ENCODE results near the gene PARD3.
"Not testable (repeated sequence)": the region's sequence is repeated elsewhere in the genome, so short reads cannot be mapped to it uniquely, and the experiment has no call there.

Gene PARD3

DNA sequence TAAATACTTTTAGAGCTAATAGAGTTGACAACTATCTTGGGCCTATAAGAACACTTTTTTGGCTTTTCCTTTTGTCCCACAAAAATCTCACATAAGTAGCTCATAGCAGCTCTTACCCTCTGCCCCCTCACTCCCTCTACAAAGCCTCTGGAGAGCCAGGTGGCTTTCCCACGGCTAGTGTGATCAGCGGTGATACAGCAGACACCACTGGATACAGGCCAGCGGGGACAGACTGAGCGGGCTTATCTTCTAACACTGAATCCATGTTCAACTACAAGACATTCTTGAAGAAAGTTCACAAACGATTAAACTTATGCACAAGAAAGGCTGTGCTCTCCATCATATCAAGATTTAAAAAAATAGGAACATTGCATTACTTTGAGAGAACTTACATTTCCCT is 377.2 kb downstream of the PARD3 start:
- no peak for DNase-seq

DNA sequence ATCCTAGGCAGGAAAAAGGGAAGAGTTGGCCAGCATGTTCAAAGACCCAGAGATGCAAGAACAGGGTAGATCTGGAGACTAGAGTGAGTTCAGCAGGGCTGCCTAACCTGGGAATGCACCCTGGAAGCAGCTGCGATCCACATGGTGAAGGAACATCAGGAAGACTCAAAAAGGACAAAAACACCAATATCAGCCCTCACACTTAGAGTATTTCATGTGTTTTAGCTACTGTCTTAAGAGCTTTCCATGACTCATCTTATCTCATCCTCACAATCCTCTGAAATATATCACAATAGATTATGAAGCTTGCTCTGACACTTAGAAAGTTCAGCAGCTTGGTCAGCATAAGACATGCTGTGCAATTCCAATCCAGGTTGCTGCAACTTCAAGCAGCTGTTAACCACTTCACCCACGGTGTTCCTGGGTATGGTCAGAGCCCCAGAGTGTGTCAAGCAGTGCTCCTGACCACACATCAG is 380.9 kb downstream of the PARD3 start:
- DNase-seq = no peak

DNA sequence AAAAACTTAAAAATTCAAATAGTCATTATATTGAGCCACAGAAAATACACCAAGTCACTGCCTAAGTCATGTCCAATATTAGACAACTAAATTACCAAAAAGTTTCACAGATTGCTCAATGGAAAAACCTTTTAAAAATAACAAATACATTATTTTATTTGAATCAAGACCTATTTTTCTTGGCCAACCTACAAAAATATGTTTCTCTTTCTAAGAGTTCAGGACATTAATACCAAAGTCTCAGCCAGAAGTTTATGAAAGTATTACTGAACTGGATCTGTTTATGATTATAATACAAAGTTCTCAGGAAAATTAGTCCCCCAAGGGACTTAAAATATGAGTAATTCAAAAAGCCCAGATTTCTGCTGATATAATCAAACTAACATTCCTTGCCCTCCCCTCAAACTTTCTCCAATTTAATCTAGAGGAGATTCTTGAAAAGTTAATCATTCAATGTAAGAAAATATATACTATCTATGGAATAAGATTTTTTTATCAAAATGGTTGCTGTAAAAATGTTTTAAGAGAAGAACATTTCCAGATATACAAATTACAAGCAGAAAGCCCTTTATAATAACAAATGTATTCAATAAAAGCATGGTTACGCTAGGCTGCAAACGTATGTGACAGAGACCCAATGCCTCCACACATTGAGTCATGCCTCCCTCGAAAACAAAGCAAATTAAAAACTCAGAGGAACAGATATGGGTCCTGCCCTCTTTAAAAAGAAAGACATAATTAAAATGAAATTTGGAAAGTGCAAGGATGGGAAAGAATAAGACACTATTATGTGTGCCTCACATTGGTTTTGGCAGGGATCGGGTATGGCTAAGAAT is 381.6 kb downstream of the PARD3 start:
- DNase-seq = no peak

DNA sequence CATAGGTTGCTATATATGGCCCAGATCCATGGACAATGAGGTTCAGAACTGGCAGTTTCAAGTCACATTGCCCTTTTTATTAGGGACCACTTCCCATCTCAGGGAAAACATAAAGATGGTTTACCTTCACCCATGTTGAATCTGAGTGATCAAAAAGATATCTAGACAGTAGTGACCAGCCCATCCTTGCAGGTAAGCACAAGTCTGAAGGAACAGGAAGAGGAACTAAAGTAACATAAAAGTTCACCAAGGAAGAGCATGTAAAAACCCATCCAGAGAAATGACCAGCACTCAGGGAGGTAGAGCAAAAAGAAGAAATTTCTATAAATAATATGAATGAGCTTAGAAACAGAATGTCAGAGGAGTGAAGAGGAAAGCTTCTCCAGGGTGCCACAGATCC is 382.5 kb downstream of the PARD3 start:
- no peak for DNase-seq

DNA sequence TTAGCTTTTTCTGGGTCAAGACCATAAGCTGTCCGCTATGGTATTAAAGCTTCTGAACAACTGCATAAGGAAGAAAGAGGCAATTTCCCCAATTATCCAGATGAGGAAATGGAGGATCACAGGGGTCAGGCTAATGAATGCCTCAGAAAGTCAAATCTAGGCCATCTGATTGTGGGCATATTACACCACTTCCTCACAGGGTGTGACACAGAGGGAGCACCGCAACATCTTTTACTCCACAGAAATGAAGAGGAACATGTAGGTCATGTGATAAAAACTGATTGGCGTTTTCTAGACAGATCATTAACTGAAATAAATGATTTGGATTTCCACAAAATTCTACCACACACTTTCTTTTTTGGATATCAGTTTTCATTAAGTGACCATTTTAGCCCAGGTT is 384.4 kb downstream of the PARD3 start:
- DNase-seq = no peak

DNA sequence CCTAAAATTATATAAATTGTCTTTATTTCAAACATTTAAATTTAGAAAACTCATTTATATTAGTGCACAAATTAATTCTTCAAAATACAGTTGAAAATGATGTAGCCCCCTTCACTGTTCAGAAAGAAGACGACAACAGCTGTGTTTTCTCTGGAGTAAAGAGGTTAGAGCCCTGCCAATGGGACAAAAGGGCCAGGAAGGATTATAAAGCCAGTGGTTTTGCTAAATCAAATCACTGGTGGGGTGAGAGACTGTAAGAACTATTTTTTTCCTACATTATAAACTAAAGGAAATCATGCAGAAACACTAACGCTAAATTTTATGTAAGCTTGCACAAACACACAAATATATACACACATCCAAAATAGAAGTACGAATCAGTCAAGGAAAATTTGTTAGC is 386.6 kb downstream of the PARD3 start:
- DNase-seq = no peak

DNA sequence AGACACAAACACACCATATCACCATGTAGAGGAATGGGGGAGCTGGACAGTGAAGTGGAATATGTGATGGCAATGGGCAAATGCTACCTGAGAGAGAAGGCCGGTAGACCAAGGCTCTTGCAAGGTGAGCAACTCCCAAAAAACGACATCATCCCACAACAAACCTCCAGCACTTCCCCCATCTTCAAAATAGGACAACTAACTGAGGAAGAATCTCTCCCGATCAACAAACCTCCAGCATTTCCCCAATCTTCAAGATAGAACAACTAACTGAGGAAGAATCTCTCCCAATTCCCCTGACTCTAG is 387.2 kb downstream of the PARD3 start:
- no peak for DNase-seq

DNA sequence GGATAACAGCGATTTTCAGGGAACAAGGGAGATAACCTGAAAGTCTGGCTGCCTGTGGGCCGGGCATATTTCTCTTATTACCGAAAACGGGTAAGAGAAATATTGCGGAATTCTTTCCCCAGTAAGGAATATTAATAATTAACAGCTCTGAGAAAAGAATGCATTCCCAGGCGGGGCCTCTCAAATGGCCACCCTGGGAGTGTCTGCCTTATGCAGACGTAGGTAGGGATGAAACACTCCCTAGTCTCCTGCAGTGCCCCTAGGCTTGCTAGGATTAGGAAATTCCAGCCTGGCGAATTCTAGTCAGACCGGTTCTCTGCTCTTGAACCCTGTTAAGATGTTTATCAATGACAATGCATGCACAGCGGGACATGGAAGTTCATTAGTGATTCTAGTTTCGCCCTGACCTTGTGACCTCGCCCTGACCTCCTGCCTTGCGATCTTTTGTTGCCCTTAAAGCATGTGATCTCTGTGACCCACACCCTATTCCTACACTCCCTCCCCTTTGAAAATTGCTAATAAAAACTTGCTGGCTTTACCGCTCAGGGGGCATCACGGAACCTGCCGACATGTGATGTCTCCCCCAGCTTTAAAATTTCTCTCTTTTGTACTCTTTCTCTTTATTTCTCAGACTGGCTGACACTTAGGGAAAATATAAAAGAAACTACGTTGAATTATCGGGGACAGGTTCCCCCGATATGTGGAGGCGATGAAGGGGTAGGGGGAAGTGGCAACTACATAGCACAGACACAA is 387.8 kb downstream of the PARD3 start:
- DNase-seq = not testable (repeated sequence)

DNA sequence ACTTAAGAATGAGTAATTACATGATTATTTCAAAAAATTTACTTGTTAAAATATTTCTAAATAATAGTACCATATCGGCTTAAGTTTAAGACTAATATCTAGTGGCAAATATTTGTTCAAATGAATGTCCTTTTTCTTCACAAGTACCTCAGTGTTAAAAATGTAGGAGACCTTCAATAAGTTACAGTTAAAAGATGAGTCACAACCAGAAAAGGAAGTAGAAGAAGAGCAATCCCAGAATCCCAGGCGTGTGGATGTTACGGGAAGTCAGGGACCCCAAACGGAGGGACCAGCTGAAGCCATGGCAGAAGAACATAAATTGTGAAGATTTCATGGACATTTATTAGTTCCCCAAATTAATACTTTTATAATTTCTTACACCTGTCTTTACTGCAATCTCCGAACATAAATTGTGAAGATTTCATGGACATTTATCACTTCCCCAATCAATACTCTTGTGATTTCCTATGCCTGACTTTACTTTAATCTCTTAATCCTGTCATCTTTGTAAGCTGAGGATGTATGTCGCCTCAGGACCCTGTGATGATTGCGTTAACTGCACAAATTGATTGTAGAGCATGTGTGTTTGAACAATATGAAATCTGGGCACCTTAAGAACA is 388.4 kb downstream of the PARD3 start:
- not testable (repeated sequence) for DNase-seq

DNA sequence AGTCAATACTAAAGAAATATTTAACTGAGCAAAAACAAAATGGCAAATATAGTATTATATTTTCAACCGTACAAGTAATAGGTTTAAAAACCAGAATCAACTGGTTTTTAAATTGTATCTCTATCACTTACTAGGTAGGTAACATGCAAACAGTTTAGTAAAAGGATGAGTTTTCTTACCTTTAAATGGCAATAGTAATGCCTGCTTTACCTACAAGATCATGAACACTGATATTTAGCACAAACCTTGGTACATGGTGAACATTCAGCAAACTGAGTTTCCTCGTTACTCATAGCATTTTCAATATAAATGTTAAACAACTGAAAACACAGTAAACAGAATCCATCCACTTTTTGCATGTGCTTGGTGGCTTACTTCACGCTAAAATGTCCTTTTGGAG is 389.1 kb downstream of the PARD3 start:
- no peak for DNase-seq

DNA sequence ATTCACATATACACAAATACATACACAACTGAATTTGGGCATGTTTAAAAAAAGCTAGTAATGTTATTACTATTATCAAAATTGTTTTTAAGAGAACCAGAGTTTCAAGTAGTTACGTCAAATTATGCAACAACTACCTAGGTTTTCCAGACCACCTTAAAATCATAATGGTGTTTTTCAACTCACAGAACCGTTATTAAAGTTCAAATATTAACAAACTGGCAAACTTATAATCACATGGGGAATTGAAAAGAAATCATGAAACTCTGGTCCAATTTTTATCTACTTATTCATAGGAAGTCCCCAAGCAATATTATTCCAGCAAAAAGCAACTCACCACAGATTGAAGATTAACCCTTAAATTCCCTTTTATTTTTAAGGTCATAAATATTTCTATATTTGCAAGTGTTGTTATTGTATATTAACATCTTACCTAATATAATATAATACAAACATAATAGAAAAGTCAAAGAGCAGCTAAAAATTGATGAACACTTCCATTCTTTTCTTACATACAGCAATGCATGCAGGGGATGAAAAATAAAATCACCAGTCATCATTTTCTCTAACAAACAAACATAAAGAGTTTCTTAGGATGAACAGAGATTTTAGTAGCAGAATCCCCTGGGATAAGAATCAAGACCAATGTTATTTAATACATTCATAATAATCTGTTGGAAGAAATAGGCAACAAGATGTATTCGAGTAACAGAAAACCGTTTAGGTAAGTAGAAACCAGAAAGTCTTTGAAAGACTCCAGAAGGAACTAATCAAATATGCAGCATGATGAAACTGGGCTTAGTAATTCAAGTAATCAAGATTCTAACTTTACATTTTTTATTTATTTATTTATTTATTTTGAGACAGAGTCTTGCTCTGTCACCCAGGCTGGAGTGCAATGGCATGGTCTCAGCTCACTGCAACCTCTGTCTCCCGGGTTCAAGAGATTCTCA is 391.1 kb downstream of the PARD3 start:
- DNase-seq = no peak

DNA sequence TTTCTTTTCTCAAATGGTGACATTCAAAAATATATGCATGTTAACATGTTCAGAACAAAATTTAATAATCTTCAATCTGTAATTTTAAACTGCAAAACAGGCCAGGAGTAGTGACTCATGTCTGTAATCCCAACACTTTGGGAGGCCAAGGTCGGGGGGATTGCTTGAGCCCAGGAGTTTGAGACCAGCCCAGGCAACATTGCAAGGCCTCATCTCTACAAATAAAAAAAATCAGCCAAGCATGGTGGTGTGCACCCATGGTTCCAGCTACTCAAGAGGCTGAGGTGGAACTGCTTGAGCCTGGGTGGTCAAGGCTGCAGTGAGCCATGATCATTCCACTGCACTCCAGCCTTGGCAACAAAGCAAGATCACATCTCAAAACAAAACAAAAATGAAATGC is 394.3 kb downstream of the PARD3 start:
- no peak for DNase-seq

DNA sequence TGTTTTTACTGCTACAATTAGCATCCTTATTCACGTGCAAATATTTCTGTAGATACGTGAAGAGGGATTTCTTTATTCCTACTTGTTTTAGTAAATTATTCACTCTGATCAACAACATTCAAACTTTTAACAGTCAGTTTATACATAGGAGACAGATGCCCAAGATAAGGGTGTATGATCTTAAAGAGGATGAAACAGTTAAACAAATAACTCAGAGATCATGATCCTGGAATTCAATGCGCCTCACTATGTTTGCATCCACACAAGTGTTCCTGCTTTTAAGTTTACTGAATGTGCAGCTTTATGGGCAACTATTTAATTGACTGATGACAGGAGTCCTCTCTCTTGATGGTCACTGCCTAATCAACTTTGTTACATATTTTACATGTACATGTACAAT is 394.8 kb downstream of the PARD3 start:
- no peak for DNase-seq

DNA sequence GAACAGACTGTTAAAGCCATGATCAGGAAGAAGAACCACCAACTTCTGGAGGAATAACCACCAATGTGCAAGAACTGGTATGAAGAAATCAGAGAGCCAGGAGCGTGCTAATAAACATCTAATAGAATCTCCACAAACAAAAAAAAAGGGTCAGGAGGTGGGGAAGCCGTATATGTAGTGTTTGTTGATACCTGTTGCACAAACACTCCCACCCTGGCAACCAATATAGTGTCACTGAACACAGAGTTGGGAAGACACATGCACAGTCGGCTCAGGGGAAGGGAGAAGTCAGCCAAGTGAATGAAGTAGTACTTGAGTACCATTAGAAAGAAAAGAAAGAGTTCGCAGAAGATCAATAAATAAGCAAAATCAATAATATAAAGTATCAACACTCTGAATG is 400.1 kb downstream of the PARD3 start:
- DNase-seq = no peak

DNA sequence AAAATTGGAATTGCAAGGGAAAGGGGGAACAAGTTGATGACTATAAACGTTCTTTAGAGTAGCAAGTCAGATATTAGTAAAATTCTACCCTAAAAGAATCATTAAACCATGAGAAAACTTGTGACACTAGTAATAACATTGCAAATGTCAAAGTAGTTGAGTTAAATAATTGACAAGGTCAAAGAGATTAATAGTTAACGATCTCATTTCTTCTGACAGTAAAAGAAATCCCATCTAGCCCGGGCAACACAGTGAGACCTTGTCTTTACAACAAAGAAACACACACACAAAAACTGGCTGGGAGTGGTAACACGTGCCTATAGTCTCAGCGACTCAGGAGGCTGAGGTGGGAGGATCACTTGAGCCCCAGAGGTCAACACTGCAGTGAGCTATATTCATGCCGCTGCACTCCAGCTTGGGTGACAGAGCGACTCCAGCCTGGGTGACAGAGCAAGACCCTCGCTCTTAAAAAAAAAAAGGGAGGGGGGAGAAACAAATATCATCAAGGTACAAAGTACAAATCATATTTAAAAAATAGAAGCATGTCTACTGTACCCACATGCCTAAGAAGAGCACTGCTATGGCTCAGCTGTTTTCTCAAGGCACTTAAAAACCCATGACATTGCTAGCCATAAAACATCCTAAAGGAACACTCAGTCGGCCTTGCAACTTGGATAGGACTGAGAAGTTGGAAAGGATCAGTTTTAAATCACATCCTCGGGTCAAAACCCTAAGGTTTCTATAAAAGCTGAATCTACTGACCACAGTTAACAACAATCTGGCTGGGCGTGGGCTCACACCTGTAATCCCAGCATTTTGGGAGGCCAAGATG is 401.1 kb downstream of the PARD3 start:
- DNase-seq = no peak

DNA sequence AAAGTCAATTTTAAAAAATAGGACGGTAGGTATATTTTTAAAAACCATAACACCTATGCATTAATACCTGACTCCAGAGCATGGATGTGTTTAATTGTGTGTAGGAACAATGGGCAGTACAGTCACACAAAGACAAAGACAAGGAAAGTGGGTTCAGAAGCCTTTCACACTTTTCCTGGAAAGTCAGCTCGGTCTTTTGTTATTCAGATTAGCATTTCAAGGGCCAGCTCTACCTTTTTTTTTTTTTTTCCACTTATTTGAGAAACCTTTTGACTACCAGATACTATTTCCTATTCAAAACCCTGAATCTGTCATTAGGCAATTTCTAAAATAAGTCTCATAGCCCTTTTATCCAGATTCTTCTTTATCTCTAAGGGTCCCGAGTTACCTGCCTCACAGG is 401.9 kb downstream of the PARD3 start:
- no peak for DNase-seq

DNA sequence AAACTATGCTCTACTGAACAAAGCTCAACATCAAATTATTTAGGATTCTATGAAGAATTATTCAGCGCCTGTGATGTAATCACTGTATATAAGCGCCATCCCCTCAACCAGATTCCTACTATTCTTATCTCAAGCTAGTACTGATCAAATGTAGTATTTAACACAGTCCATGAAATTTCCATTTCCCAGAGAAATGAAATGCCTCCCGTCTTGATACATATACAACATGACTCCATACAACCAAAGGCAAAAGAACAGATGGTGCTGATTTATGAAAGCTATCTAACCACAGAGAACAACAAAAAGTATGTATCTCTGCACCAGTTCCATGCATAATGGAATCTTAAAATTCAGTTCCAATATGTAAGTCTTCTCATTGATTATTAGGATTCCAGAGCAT is 406.1 kb downstream of the PARD3 start:
- DNase-seq = no peak

DNA sequence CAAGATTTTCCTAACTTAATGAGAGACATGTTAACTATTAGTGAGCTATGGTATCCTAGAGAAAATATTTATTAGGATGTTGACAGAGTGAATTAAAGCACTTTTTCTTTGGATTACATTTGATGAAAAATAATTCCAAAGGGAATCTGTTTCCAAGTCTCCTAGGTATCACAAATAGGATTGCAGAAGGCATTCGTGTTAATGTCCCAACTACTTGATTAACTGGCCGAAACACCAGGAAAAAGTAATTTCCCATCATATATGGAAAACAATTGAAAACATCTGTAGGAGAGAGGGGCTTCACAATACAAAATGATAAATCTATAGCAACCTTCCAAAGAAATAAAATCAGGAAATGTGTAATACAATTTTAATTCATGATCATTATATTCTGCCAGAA is 406.7 kb downstream of the PARD3 start:
- no peak for DNase-seq

DNA sequence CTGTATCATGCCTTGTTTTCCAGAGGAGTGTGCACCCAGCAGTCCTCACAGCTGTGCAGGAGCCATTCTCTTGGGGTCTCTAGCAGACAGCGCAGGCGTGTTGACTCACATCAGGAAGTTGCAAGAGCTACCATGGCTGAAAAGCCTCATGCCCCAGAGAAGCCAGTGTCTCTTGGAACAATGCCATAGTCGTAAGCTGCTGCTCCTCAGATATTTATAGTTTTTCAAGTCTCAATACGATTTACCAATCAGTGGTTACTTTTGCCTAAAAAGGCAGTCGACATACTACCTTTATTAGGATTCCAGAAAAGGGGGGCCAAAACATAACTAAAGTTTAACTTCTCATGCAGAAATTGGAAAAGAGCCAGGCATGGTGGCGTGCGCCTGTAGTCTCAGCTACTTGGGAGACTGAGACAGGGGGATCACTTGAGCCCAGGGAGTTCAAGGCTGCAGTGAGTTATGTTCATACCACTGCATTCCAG is 407.7 kb downstream of the PARD3 start:
- peak; percentile 25 for DNase-seq

DNA sequence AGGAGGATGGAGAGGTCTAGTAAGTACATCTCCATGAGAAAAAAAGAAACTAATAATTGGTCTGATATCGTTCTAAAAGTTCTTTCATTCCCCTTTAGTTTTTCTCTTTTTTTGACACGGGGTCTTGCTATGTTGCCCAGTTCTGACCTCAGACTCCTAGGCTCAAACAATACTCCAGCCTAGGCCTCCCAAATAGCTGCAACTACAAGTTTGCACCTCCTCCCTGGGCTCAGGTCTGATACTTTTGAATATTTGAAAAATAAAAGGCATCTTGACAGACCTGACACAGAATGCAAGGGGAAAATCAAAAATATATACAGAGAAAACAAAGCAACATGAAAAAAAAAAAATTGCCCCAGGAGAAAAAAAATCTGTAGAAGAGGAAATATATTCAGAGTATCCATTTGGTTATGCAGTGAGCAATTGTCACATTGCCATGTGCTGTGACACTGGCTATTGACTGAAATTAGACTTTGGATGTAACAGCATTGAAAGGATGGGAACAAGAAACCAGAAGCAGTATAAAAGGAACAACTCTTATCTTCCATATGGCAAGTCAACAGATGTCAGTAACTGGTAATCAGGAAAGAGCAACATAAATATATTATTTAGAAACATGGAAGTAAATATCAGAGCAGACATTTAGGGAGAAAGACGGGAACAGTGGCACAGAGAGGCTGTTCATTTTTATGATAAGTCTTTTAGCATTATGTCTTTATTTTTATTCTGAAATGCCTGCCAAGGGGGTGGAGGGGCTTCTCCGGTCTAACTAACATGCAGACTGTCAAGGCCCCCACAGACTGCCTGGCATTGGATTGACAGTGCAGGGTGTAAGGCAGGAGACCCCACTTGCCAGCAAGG is 408.4 kb downstream of the PARD3 start:
- no peak for DNase-seq

Data from NCI-H2029 treated with DMSO at 0.1 percent for 48 hours (cell line).